HG02571 (cell line): ENCODE measurements around the gene DNAAF2.
"Not testable (repeated sequence)": the region's sequence is repeated elsewhere in the genome, so short reads cannot be mapped to it uniquely, and the experiment has no call there.

ENCODE experiments used
- ATAC-seq: cut with Tn5 transposase; IDR thresholded peaks from one replicate; pipeline ENCODE4 v1.9.1; 2021; ENCODE audit warnings: mild to moderate bottlenecking, moderate library complexity; ENCODE audit not compliant: unreplicated experiment

DNAAF2 gene

DNA sequence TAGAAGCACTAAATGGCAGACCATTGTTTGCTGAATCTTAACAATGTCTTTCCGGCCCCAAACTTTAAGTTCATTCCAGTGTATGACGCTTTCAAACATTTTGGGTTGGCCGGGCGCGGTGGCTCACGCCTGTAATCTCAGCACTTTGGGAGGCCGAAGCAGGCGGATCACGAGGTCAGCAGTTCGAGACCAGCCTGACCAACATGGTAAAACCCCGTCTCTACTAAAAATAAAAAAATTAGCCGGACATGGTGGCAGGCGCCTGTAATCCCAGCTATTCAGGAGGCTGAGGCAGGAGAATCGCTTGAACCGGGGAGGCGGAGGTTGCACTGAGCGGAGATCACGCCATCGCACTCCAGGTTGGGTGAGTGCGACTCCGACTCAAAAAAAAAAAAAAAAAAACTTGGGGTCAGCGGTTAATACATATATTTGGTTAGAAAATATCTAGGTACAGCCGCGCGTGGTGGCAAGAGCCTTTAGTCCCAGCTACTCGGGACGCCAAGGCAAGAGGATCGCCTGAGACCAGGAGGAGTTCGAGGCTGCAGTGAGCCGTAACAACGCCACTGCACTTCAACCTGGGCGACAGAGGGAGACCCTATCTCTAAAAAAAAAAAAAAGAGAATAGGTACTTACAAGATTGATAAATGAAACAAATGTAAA, 49.9 kb downstream of the DNAAF2 start:
- not testable (repeated sequence) for ATAC-seq

DNA sequence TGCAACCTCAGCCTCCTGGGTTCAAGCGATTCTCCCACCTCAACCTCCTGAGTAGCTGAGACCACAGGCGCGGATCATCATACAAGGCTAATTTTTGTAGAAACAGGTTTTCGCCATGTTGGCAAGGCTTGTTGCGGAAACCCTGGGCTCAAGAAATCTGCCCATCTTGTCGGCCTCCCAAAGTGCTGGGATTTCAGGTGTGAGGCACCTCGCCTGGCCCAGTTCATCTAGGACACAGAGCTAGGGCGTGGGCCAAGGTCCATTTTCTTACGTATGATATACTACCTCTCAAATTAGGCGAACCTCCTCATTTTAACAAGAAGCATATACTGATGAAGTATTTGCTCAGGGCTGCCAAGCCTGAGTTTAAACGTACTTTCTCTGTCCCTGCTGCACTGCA, 51.0 kb downstream of the DNAAF2 start:
- ATAC-seq = no peak

DNA sequence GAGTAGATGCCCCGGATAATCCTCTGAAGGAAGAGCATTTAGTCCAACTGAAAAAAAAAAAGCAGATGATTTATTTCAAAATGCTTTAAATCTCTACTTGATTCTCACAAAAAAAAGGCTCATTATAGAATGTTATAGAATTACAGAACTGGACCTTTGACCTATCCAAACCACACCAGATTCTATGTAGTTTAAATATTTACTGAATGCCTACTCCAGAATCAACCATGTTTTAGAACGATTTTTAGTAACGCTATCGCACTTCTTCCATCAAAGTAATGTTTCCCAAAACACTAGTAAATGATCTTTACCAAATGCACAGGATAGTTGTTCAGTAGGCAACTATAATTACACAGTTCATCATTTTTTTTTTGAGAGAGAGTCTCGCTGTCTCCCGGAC, 51.4 kb downstream of the DNAAF2 start:
- ATAC-seq = no peak

DNA sequence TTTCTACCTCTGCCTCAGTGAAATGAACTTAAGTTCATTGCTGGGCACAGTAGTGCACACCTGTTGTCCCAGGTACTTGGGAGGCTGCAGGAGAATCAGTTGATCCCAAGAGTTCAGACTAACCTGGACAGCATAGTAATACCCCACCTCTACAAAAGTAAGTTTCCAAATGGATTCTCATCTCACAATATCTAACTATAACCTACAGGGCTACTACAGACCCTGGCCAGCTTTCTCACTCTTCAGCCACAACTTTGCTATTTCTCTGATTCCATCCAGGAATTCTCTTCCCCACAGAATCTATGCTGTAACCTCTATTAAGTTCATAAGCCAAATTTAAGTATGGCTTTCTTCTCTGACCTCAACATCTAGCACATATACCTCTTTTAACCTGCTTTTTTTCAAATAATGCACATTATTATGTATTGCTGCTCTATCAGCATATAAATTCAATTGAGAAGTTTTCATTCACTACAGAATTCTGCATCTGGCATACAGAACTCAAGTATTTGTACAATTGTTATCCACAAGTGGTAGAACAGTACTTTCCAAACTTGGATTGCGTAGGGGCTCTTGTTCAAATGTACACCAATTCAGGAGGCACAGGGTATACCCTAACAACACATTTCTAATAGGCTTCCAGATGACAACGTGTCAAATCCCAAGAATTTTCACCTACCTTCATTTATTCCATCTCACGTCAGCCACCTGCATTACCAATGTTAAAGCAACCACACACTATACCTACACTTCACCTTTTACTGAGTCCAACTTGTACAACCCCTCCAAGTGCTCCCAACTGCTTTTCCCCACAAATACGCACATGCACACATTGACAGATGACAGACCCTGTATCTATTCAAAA, 52.7 kb downstream of the DNAAF2 start:
- no peak for ATAC-seq

DNA sequence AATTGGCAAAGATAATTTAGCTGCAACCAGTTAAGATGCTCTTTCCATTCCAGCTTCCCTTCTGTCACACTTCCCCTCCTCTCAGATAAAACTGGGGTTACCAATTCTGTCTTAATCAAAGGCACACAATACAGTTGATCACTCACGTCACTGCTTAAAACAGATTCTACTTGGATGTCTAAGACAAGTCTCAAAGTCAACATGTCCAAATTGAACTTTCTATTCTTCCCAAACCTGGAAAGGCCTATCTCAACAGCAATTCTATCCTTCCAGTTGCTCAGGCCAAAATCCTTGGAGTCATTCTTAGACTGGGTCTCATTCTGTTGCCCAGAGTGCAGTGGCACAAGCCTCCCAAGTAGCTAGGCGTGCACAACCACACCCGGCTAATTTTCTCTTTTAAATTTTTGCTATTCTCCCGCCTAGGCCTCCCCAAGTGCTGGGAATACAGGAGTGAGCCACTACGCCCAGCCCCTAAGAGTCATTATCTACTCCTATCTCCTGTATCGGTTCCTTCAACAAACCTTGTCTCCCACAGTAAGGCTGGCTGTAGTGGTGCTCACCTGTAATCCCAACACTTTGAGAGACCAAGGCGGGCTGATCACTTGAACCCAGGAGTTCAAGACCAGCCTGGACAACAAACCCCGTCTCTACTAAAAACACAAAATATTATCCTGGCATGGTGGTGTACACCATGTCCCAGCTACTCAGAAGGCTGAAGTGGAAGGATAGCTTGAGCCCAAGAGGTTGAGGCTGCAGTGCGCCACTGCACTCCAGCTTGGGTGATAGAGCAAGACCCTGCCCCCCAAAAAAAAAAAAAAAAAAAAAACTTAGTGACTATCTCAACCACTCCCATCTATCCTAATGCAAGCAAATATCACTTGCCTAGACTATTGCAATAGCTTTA, 53.6 kb downstream of the DNAAF2 start:
- ATAC-seq = no peak

DNA sequence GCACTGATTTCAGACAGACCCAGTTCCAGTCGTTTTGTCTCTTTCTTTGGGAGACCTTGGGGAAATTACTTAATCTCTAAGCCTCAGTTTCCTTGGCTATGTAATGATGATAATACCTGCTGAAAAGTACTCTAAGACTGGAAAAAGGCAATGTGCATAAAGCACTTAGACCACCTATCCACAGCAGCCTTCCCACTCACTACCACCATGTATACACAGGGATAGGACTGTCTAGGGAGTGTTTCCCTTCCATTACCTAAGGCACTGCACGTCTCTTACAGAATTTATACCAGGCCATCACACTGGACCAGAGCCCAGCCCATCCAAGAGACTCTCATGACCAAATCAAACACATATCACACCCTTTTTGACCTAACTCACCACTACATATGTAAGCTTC, 55.2 kb downstream of the DNAAF2 start:
- no peak for ATAC-seq

DNA sequence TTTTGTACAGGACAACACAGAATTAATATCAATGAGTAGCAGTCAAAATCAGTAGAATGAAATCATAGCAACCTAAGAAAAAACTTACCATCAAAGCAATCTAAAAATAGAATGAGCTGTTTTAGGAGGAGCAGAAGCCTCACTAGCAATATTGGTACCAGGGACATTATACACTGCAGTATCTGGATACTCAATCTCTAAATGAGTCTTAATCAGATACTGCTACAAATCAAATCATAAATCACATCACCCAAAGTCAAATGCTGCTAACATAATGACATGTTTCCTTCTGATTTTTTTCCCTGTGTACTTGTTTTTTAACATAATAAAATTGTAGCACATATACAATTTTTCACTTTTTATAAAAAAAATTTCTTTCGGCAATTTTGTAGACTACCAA, 56.9 kb downstream of the DNAAF2 start:
- ATAC-seq = no peak
